Effector memory CD8-positive, alpha-beta T cell (primary cell): ENCODE data around the gene LCN1.
"Not testable (repeated sequence)": the region's sequence is repeated elsewhere in the genome, so short reads cannot be mapped to it uniquely, and the experiment has no call there.

Experiments used
- ATAC-seq: fragments of 150-1000 bp; cut with Tn5 transposase; replicated peaks from 2 replicates; pipeline ENCODE4 v1.10.0; 2021; ENCODE audit warnings: mild to moderate bottlenecking, moderate library complexity
- DNase-seq, 3 experiments: peaks; one replicate each; pipeline ENCODE4 v3.0.0; 2021
- H3K27ac Mint-ChIP-seq, 2 donors: one replicate each; pipeline ENCODE4 v1.8.0; 2022; ENCODE audit warnings: mild to moderate bottlenecking in 2 of 2, mixed read lengths in 2 of 2, moderate library complexity in 2 of 2
- H3K27me3 Mint-ChIP-seq, 2 donors: one replicate each; pipeline ENCODE4 v1.8.0; 2022; ENCODE audit warnings: mixed read lengths in 2 of 2
- H3K36me3 Mint-ChIP-seq: one replicate; pipeline ENCODE4 v1.8.0; 2022; ENCODE audit warnings: mild to moderate bottlenecking, moderate library complexity, mixed read lengths; ENCODE audit not compliant: insufficient read depth
- H3K4me1 Mint-ChIP-seq, 2 donors: one replicate each; pipeline ENCODE4 v1.8.0; 2022; ENCODE audit warnings: low read depth in 2 of 2, mixed read lengths in 2 of 2
- H3K4me3 Mint-ChIP-seq, 2 donors: one replicate each; pipeline ENCODE4 v1.8.0; 2022; ENCODE audit warnings: mild to moderate bottlenecking in 2 of 2, mixed read lengths in 2 of 2, moderate library complexity in 2 of 2
- H3K9me3 Mint-ChIP-seq, 2 donors: one replicate each; pipeline ENCODE4 v1.8.0; 2022; ENCODE audit warnings: mixed read lengths in 2 of 2

Gene LCN1

DNA sequence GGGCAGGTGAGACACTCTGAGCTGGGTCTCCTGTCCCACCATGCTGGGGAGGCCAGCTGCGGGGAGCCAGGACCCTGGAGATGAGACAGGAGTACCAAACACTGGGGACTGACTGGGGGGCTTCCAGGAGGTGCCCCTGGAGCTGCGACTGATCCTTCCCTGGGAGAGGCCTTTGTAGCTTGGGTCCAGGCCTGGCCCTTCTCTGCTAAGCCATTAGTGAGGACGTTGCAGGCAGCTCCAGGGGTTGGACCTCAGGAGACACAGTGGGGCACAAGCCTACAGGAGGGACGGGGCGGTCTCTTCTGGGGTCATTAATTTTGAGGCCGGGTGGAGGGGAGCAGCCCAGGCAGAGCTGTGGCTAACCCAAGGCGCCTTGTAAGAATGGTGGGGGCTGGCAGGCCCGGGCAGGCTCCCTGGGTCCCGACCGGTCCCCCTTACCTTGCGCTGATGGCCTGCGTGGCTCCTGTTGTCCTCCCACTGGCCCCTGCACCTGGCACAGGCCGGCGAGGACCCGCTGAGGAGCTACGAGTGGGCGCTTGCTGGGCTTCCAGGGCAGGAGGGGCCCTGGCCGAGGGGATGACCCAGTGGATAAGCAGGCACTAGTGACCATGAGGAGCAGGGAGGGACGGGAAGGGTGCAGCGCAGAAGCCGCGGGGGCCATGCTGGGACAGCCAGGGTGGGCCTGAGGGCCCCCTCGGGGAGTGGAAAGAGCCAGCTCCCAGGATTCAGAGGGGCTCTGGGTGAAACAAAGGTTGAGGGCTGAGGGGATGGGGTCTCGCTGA lies 15.6 kb upstream of the LCN1 start:
- Mint-ChIP-seq H3K9me3 (peaks cover 0 to 18% of the 10 kb centered on the region in 2 donors), H3K4me3 (no peak overlapping the region), H3K4me1 (peaks cover 16 to 22% of the 10 kb centered on the region in 2 donors), H3K27me3 (no peaks in the 10 kb centered on the region), H3K27ac (no peak overlapping the region), H3K36me3 (peaks cover 15% of the 10 kb centered on the region)
- ATAC-seq = no peak
- no peak for DNase-seq

DNA sequence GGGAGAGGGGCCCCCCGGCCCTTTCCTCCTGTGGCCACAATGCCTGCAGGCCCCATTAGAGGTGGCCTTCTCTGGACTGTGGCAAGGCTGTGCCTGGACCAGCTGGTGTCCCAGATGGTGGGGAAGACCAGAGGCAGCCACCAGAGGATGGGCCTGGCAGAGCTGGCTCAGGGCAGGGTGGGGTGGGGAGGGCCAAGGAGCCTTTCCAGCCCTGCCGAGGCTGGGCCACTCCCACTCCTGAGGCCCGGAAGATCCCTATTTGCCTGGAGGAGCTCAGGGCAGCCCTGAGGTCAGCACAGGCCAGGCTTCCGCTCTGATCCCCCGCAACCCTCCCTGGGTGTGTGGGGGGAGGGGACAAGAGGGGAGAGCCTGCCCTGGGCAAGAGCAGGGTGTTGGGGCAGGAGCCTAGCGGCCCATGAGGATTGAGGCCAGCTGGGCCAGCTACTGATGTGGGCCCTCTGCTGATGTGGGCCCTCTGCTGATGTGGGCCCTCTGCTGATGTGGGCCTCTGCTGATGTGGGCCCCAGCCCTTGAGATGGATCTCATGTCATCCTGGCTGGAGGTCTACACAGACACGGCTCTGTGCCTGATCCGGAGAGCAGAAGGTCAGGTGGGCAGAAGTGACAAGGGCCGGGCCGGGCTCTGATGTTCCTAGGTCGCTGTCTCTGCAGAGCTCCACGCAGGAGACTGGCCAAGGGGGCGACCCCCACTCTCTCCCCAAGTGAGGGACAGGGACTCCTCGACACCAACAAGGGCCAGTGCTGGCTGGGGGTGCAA lies 14.7 kb upstream of the LCN1 start:
- no peak overlapping the region for H3K27ac Mint-ChIP-seq

GRCh38 chr9:135507104-135508035 lies 13.9 kb upstream of the LCN1 start:
- Mint-ChIP-seq H3K27me3 (no peaks in the 10 kb centered on the region), H3K36me3 (peaks cover 12% of the 10 kb centered on the region), H3K4me3 (no peak overlapping the region), H3K27ac (no peak overlapping the region), H3K4me1 (peaks cover 7 to 15% of the 10 kb centered on the region in 2 donors), H3K9me3 (peaks cover 0 to 18% of the 10 kb centered on the region in 2 donors)
- ATAC-seq (no peak), DNase-seq (no peak)

More for the DNA sequence above, 14.7 kb upstream of the LCN1 start:
- peaks cover 14 to 21% of the 10 kb centered on the region in 2 donors for H3K4me1 Mint-ChIP-seq
- DNase-seq (no peak), ATAC-seq (no peak)
- H3K27me3 Mint-ChIP-seq = no peaks in the 10 kb centered on the region
- H3K4me3 Mint-ChIP-seq = no peak overlapping the region
- peaks cover 0 to 18% of the 10 kb centered on the region in 2 donors for H3K9me3 Mint-ChIP-seq
- H3K36me3 Mint-ChIP-seq = peaks cover 15% of the 10 kb centered on the region

GRCh38 chr9:135508211-135508820 lies 12.9 kb upstream of the LCN1 start:
- Mint-ChIP-seq H3K4me1 (peaks cover 4 to 12% of the 10 kb centered on the region in 2 donors), H3K36me3 (peaks cover 12% of the 10 kb centered on the region), H3K27ac (no peak overlapping the region), H3K4me3 (no peak overlapping the region), H3K9me3 (peaks cover 0 to 18% of the 10 kb centered on the region in 2 donors), H3K27me3 (no peaks in the 10 kb centered on the region)
- DNase-seq (no peak), ATAC-seq (no peak)

DNA sequence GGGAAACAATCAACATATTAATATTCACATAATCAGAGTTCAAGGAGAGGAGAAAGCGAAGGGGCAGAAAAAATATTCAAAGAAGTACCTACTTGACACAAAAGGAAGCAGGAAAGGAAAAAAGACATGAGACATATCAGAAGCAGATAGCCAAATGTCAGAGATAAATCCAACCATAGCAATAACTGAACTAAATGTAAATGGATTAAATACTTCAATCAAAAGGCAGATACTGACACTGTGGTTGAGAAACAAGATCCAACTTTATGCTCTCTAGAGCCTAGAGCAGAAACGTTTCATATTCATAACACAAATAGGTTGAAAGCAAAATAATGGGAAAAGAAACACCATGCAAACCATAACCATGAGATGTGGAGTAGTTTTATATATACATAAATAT lies 11.8 kb upstream of the LCN1 start:
- H3K4me3 Mint-ChIP-seq = no peak overlapping the region
- H3K4me1 Mint-ChIP-seq = peaks cover 4 to 9% of the 10 kb centered on the region in 2 donors
- H3K27ac Mint-ChIP-seq = no peak overlapping the region

DNA sequence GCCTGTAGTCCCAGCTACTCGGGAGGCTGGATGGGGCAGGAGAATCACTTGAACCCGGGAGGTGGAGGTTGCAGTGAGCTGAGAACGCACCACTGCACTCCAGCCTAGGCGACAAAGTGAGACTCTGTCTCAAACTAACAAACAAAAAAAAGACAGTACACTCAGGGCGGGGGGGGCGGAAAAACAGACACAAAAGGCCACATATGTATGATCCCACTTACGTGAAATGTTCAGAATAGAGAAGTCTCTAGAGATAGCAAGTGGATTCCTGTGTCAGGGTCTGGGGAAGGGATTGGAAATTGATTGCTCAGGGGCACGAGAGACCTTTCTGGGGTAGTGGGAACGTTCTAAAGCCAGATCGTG lies 9.0 kb upstream of the LCN1 start:
- DNase-seq = no peak
- Mint-ChIP-seq H3K4me3 (no peak overlapping the region), H3K27me3 (peaks cover 1% of the 10 kb centered on the region in 2 donors), H3K36me3 (no peaks in the 10 kb centered on the region), H3K27ac (no peak overlapping the region), H3K4me1 (no peaks in the 10 kb centered on the region), H3K9me3 (peaks cover 0 to 18% of the 10 kb centered on the region in 2 donors)
- ATAC-seq = no peak

More for the DNA sequence above, 11.8 kb upstream of the LCN1 start:
- DNase-seq (no peak), ATAC-seq (no peak)
- no peaks in the 10 kb centered on the region for H3K27me3 Mint-ChIP-seq
- peaks cover 0 to 18% of the 10 kb centered on the region in 2 donors for H3K9me3 Mint-ChIP-seq
- H3K36me3 Mint-ChIP-seq = peaks cover 4% of the 10 kb centered on the region

GRCh38 chr9:135512904-135513303 lies 8.3 kb upstream of the LCN1 start:
- H3K4me3 Mint-ChIP-seq = no peak overlapping the region
- DNase-seq (no peak), ATAC-seq (no peak)
- peaks cover 0 to 17% of the 10 kb centered on the region in 2 donors for H3K9me3 Mint-ChIP-seq
- H3K27me3 Mint-ChIP-seq = peaks cover 7 to 8% of the 10 kb centered on the region in 2 donors
- H3K4me1 Mint-ChIP-seq = no peaks in the 10 kb centered on the region
- no peak overlapping the region for H3K27ac Mint-ChIP-seq
- no peaks in the 10 kb centered on the region for H3K36me3 Mint-ChIP-seq

GRCh38 chr9:135513351-135513846 lies 7.8 kb upstream of the LCN1 start:
- H3K27me3 Mint-ChIP-seq = peaks cover 8 to 13% of the 10 kb centered on the region in 2 donors
- no peak for ATAC-seq
- DNase-seq = no peak
- H3K27ac Mint-ChIP-seq = no peak overlapping the region
- no peaks in the 10 kb centered on the region for H3K4me1 Mint-ChIP-seq
- no peak overlapping the region for H3K4me3 Mint-ChIP-seq
- H3K36me3 Mint-ChIP-seq = no peaks in the 10 kb centered on the region
- peaks cover 0 to 12% of the 10 kb centered on the region in 2 donors for H3K9me3 Mint-ChIP-seq

DNA sequence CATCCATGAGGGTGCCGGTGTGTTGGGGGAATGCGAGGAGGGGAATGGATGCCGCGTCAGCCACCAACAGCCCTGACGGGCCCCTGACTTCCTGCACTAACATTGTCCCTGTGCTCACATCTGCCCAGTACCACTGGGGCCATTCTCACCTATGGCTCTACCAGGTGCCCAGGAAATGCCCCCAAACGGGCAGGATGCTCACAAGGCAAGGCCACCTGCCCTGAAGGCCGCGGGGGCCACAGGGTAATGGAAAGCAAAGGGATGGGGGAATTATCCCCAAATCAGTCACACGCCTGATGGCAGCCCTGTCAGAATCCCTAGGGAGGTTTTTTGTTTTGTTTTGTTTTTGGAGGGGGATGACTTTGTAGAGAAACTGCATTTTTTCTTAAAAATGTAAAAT lies 7.3 kb upstream of the LCN1 start:
- not testable (repeated sequence) for ATAC-seq, DNase-seq, H3K9me3 Mint-ChIP-seq, H3K36me3 Mint-ChIP-seq, H3K4me3 Mint-ChIP-seq, H3K27ac Mint-ChIP-seq, H3K4me1 Mint-ChIP-seq
- peaks cover 11 to 18% of the 10 kb centered on the region in 2 donors for H3K27me3 Mint-ChIP-seq

DNA sequence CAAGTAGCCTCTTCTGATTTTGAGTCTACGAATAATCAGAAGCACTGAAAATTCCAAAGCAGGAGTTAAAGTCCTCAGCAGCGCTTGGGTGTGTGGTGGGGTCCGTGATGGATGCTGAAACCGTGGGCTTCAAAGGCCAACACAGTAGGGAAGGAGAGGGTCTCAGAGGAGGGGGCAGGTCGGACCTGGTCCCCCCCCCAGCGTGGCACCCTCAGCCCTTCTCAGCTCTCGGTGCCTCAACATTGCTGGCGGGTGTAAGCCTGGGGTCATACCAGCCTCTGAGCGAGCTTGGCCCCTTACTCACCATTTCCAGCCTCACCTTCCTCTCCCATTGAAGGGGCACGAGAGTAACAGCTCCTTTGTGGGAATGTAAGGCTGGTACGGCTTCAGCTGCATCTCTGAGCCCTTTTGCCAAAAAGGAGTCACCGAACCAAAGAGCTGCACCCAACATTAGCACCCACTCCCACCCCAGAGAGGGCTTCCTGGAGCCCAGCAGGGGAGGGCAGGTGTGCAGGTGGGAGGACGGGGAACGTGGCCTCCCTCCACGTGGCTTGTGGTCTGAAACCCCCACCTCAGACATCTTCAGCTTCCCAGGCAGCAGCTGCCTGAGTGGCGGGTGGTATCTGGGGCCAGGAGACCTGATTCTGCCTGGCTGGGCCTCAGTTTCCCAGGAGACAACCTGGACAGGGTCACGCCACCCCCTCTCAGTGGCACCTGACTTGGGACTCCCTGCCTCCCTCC lies 6.7 kb upstream of the LCN1 start:
- no peaks in the 10 kb centered on the region for H3K36me3 Mint-ChIP-seq
- H3K4me1 Mint-ChIP-seq = no peaks in the 10 kb centered on the region
- no peak overlapping the region for H3K4me3 Mint-ChIP-seq
- no peak for DNase-seq
- H3K9me3 Mint-ChIP-seq = peaks cover 0 to under 1% of the 10 kb centered on the region in 2 donors
- H3K27ac Mint-ChIP-seq = no peak overlapping the region
- no peak for ATAC-seq
- peaks cover 11 to 24% of the 10 kb centered on the region in 2 donors for H3K27me3 Mint-ChIP-seq

- no peak overlapping the region for H3K27ac Mint-ChIP-seq
- no peaks in the 10 kb centered on the region for H3K36me3 Mint-ChIP-seq
- H3K4me3 Mint-ChIP-seq = no peak overlapping the region
- no peaks in the 10 kb centered on the region for H3K4me1 Mint-ChIP-seq
- DNase-seq = no peak
- no peaks in the 10 kb centered on the region for H3K9me3 Mint-ChIP-seq
- ATAC-seq = no peak
- peaks cover 11 to 27% of the 10 kb centered on the region in 2 donors for H3K27me3 Mint-ChIP-seq
Observed at GRCh38 chr9:135515083-135515951, 5.9 kb upstream of the LCN1 start.
